HG02588 (cell line): ENCODE results near the gene BATF.
"Not testable (repeated sequence)": the region's sequence is repeated elsewhere in the genome, so short reads cannot be mapped to it uniquely, and the experiment has no call there.

Experiments used
- ATAC-seq: cut with Tn5 transposase; IDR thresholded peaks from one replicate; pipeline ENCODE4 v1.9.1; 2021; ENCODE audit warnings: mild to moderate bottlenecking, moderate library complexity; ENCODE audit not compliant: unreplicated experiment

Gene BATF, protein sequence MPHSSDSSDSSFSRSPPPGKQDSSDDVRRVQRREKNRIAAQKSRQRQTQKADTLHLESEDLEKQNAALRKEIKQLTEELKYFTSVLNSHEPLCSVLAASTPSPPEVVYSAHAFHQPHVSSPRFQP

DNA sequence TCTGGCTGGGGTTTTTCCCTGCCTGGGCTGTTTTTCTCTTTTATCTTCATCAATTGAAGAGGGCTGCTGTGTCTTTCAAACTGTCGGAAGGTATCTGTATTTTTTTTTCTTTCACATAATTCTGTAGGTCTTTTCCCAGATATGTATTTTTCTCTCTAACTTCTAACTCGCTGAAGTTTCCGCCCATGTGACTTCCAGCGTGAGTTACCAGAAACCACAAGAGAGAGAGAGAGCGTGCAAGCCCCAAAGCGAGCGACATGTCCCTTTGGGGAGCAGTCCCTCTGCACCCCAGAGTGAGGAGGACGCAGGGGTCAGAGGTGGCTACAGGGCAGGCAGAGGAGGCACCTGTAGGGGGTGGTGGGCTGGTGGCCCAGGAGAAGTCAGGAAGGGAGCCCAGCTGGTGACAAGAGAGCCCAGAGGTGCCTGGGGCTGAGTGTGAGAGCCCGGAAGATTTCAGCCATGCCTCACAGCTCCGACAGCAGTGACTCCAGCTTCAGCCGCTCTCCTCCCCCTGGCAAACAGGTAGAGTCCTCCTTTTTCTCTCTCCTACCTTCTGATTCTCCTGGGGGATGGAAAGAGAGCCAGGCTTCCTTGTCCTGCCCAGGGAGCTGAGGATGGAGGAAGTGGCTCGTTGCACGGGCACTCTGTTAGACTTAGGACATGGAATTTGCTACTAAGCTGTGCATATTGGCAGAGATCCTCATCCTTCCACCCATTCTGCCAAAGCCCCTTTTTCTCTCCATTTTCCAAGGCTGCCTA lies at the start of gene BATF:
TSS of gene BATF (plus strand) at position 246 of the 759 bp plus-strand sequence. CDS start at position 460, 214 bp downstream.
- peak; percentile 51 for ATAC-seq

DNA sequence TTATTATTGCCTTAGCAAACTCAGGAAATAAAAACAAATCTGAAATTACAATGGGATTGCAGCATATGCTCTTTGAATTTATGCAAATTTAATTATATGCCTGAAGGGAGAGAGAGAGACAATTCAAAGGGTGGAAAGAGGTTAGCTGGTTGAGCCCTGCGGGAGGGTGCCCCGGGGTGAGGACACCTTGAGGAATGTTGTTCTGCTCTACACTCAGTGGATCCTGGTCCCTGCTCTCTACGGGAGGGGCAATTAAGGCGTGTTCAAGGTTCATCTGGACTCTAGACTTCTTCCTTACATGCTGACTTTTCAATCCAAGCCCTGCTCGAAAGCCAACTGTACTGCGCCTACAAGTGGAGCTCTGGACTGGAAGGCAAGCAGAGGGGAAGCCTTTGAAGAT lies 48.1 kb upstream of the BATF start:
- ATAC-seq = not testable (repeated sequence)

DNA sequence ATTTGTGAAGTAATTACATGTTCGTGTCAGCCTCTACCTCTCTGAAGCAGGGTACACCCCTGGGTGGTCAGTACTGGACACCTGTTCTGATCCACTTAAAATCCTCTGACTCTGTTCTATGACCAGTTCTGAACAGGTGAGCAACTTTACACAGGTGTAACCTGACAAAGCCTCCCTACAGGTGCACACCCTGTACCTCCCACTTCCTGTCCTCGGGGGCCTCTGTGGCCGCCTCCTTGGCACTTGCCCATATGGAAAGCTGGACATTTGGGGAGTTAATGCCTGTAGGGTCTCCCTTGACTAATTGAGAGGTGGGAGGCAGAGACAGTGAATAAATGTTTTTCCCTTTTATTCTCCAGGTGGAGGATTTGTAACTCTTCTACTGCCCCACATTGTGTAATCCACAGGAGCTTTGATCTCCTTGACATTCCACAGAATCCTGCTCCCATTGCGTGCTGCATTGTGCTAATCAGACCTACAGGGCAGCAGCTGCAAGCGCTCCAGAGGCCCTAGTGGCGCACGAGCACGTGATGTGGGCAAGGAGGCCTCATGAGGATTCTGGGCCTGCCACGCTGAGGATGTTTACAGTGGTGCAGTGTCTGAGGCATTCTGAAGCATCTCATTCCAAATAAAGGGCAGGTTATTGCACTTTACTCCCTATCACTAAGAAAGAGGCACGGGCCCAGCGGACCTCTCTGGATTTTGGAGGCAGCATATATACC lies 45.8 kb upstream of the BATF start:
- no peak for ATAC-seq

DNA sequence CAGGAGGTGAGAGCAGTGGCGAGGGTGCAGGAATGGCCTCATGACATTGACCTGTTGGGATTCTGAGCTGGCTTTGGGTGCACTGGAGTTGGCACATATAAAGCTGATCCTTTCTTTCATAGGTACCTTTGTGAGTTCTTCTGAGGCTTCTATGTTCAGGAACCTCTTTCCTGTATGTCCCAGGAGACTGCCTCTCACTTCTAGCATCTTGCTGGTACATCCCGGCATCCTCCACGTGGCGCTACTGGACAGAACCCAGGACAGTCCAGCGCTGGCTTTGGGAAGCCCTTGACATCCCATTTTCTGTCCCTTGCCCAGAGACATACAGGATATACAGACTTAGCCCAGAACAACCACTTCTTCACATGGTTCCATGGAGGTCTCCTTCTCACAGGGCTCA lies 44.4 kb upstream of the BATF start:
- ATAC-seq = no peak

GRCh38 chr14:75479770-75480600 lies 42.3 kb upstream of the BATF start:
- ATAC-seq = peak; percentile 70

- no peak for ATAC-seq
Observed at GRCh38 chr14:75482366-75482765, 39.9 kb upstream of the BATF start.

DNA sequence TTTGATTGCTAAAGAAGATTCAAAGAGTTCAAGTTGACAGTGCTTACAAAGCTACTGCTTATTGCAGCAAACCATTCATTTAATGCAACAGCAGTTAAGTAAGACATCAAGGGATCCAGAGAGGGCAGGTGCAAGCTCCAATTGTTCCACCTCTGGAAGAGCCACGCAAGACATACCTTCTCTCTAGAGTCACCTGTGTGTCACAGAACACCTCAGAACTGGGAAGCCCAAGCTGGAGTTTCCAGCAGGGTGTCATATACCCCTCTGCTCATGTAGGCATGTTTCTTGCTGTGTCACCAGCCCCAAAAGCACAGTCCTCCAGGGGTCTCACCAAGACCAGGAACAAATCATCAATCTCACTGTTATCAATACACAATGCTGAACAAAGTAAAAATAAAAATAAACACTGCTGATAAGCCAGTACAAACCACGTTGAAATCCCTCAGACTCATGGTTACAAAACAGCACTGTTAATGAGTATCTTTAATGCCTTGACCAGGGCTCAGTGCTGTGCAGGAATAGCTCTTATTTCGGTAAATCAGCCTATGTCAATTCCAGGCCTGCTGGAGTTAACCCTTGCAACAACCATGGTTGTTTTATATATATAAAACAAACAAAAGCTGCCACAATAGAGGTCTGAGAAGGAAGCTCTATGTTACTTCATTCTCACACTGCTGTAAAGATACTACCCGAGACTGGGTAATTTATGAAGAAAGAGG lies 37.4 kb upstream of the BATF start:
- no peak for ATAC-seq

- ATAC-seq = no peak
Observed at GRCh38 chr14:75486318-75486717, 36.0 kb upstream of the BATF start.

DNA sequence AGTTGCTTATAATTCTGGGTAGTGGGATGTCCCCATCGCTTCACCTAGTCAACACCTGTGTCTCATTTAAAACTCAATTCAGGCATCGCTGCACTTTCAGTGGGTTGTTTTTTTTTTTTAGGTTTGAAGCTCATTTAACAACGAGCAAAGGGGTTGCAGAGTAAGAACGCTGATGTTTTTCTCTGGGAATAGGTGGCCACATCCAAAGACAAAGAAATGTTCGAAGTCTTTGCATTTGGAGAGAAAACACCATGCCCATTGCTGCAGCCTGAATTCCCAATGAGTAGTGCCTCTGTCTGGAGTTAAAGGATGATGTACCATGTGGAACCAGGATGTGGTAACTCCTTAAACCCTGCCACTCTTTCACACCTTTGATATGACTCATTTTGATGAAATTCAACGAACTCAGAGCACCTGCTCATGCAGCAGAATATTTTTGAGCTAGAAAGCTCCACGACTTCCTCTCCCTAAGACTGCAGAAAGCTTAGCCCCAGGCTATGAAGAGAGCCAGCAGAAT lies 35.1 kb upstream of the BATF start:
- ATAC-seq = peak; percentile 56

GRCh38 chr14:75489480-75489837 lies 32.8 kb upstream of the BATF start:
- ATAC-seq = no peak

DNA sequence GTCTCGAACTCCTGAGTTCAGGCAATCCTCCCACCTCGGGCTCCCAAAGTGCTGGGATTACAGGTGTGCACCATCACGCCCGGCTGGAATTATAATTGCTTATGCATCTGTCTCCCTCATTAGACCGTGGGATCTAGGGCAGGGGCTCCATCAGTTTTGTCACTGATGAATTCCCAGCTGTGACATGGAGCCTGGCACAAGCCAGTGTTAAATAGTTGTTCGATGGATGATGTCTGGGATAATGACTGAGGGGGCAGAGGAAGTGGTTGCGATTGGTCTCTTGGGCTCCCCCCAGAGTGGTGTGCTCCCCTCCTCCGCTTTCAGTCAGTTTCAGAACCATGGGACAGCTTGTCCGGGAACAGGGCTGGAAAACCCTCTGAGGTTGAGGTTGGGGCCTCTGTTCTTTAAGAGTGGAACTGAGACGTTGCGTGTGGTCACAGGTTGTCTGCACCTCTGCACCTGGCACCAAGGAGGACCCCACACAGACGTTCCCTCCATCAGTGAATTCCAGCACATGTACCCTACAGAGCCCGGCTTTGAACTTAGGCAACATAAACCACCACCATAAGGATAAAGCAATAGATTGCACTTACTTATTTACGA lies 30.8 kb upstream of the BATF start:
- ATAC-seq = no peak

DNA sequence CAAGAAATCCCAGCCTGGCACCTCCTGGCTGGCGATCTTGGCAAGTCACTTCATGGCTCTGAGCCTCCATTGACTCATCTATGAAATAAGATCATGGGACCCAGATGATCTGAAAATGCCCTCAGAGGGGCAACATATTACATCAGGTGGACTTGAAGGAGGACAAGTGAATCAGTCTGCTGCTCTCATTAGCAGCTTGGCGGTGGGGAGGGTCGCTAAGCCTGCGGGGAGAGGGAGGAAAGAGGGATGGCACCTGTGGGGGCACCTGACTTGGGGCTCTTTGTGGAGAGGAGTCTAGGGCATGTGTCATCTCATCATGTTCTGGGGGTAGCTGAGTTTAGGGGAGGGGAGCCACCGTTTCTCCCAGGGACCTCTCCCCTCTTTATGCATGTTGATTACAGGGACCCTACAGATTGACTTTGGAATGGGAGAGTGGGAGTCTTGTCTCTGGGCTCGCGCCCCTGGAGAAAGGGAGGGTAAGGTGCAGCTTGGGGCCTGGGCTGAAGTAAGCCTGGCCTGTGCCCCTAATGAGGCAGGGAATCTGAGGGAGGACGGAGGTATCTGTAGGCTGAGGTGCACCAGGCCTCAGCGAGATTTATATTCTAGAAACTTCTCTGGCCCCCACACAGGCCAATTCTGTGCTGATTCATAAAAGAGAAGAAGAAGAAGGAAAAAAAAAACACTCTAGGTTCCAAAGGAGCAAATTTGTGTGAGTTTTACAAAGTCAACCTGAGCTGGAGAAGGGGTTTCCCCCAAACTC lies 29.3 kb upstream of the BATF start:
- no peak for ATAC-seq

DNA sequence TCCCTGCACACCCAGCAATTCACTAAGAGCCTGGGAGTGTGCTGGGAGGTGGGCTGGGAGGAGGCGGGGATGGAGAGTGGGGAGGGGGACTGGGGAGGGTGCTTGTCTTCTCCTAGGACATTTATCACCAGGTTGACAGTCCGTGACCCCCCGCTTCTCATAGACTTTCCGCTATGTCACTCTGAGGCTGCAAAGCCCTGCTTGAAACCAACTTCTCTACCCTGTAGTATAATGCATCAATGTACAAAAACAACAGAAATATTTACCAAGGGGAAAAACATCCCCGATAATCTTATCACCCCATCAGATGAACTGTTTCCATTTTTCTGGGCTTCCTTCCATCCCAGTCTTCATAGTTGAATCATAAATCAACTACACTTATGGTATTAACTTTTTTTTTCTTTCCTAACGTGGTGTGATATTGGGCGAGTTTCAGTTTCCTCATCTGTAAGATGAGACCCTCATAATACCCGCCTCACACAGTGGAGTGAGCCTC lies 28.6 kb upstream of the BATF start:
- no peak for ATAC-seq

- ATAC-seq = no peak
Observed at GRCh38 chr14:75494896-75495295, 27.4 kb upstream of the BATF start.

GRCh38 chr14:75495399-75495798 lies 26.9 kb upstream of the BATF start:
- ATAC-seq = no peak

- no peak for ATAC-seq
Observed at GRCh38 chr14:75495882-75496281, 26.4 kb upstream of the BATF start.

GRCh38 chr14:75496755-75497154 lies 25.5 kb upstream of the BATF start:
- no peak for ATAC-seq

DNA sequence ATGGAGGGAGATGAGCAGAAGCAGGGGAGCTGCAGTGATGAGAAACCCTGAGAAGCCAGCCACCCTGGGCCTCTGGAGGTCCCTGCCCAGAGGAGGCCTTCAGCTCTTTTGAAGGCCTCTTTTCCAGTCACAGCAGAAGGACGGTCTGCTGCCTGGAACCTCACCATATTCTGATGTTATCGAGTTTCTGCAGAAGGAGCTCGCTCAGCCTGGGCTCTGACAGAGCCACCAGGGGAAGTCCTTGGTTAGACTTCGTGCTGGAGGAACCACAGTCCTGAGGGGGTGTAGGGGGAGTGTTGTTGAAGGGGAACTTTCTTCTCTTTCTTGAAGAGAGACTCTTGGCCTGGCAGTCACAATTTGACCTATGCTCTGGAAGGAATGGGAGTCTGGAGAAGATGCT lies 25.1 kb upstream of the BATF start:
- no peak for ATAC-seq

- no peak for ATAC-seq
Observed at GRCh38 chr14:75497701-75498100, 24.6 kb upstream of the BATF start.
